Effector memory CD4-positive, alpha-beta T cell (primary cell): ENCODE results near the gene E4F1.

Source experiments
- DNase-seq, 3 donors: peaks; one replicate each; pipeline ENCODE4 v3.0.0-alpha.2; 2020
- H3K27ac ChIP-seq: 2 replicates; pipeline ENCODE4 v1.7.0; 2013; ENCODE audit warnings: mild to moderate bottlenecking, low read length, moderate library complexity; ENCODE audit not compliant: insufficient read depth, poor library complexity, severe bottlenecking
- H3K27me3 ChIP-seq: replicated peaks from 2 replicates; pipeline ENCODE4 v1.7.0; 2013; ENCODE audit warnings: mild to moderate bottlenecking, low read length; ENCODE audit not compliant: insufficient read depth, control insufficient read depth, poor library complexity, severe bottlenecking
- H3K36me3 ChIP-seq: 2 replicates; pipeline ENCODE4 v1.7.0; 2013; ENCODE audit warnings: mild to moderate bottlenecking, low read length, moderate library complexity; ENCODE audit not compliant: control insufficient read depth, insufficient read depth
- H3K4me1 ChIP-seq: 2 replicates; pipeline ENCODE4 v1.7.0; 2013; ENCODE audit warnings: low read length, mild to moderate bottlenecking; ENCODE audit not compliant: control insufficient read depth, insufficient read depth, poor library complexity, severe bottlenecking
- H3K4me3 ChIP-seq: 2 replicates; pipeline ENCODE4 v1.7.0; 2013; ENCODE audit warnings: low read length, low read depth, mild to moderate bottlenecking; ENCODE audit not compliant: insufficient read depth, poor library complexity, severe bottlenecking
- H3K9me3 ChIP-seq: 2 replicates; pipeline ENCODE4 v1.7.0; 2013; ENCODE audit warnings: mild to moderate bottlenecking, low read length, moderate library complexity; ENCODE audit not compliant: control insufficient read depth

E4F1 gene

GRCh38 chr16:2179576-2179975 is 43.8 kb upstream of the E4F1 start:
- Histone ChIP-seq H3K27ac (no peak overlapping the region), H3K27me3 (no peaks in the 10 kb centered on the region), H3K36me3 (peaks cover 23% of the 10 kb centered on the region), H3K9me3 (no peaks in the 10 kb centered on the region), H3K4me3 (no peak overlapping the region), H3K4me1 (no peaks in the 10 kb centered on the region)
- DNase-seq = no peak

- no peak for DNase-seq
- H3K4me1 ChIP-seq = no peaks in the 10 kb centered on the region
- H3K27ac ChIP-seq = no peak overlapping the region
- H3K27me3 ChIP-seq = no peaks in the 10 kb centered on the region
- no peak overlapping the region for H3K4me3 ChIP-seq
- H3K36me3 ChIP-seq = peaks cover 15% of the 10 kb centered on the region
- no peaks in the 10 kb centered on the region for H3K9me3 ChIP-seq
Observed at GRCh38 chr16:2180461-2180860, 42.9 kb upstream of the E4F1 start.

- DNase-seq = no peak
- H3K27me3 ChIP-seq = no peaks in the 10 kb centered on the region
- H3K27ac ChIP-seq = no peak overlapping the region
- H3K9me3 ChIP-seq = no peaks in the 10 kb centered on the region
- no peaks in the 10 kb centered on the region for H3K4me1 ChIP-seq
- H3K36me3 ChIP-seq = peaks cover 8% of the 10 kb centered on the region
- no peak overlapping the region for H3K4me3 ChIP-seq
Observed at GRCh38 chr16:2180962-2181923, 42.1 kb upstream of the E4F1 start.

- H3K27me3 ChIP-seq = no peaks in the 10 kb centered on the region
- no peak overlapping the region for H3K27ac ChIP-seq
- no peak overlapping the region for H3K4me3 ChIP-seq
- peaks cover 2% of the 10 kb centered on the region for H3K36me3 ChIP-seq
- H3K9me3 ChIP-seq = no peaks in the 10 kb centered on the region
- H3K4me1 ChIP-seq = no peaks in the 10 kb centered on the region
- DNase-seq = no peak
Observed at GRCh38 chr16:2181952-2182351, 41.4 kb upstream of the E4F1 start.

GRCh38 chr16:2183671-2184070 is 39.7 kb upstream of the E4F1 start:
- H3K9me3 ChIP-seq = no peaks in the 10 kb centered on the region
- H3K36me3 ChIP-seq = no peaks in the 10 kb centered on the region
- no peak for DNase-seq
- no peak overlapping the region for H3K27ac ChIP-seq
- no peak overlapping the region for H3K4me3 ChIP-seq
- no peaks in the 10 kb centered on the region for H3K27me3 ChIP-seq
- H3K4me1 ChIP-seq = no peaks in the 10 kb centered on the region

- Histone ChIP-seq H3K27ac (no peak overlapping the region), H3K4me1 (no peaks in the 10 kb centered on the region), H3K9me3 (no peaks in the 10 kb centered on the region), H3K4me3 (no peak overlapping the region), H3K27me3 (no peaks in the 10 kb centered on the region), H3K36me3 (no peaks in the 10 kb centered on the region)
- no peak for DNase-seq
Observed at GRCh38 chr16:2184346-2184745, 39.0 kb upstream of the E4F1 start.

- Histone ChIP-seq H3K4me3 (no peak overlapping the region), H3K4me1 (no peaks in the 10 kb centered on the region), H3K27me3 (no peaks in the 10 kb centered on the region)
Observed at GRCh38 chr16:2184962-2185361, 38.4 kb upstream of the E4F1 start.

GRCh38 chr16:2186064-2186463 is 37.3 kb upstream of the E4F1 start:
- Histone ChIP-seq H3K4me1 (no peaks in the 10 kb centered on the region), H3K4me3 (no peak overlapping the region), H3K27me3 (no peaks in the 10 kb centered on the region), H3K27ac (no peak overlapping the region), H3K9me3 (no peaks in the 10 kb centered on the region), H3K36me3 (no peaks in the 10 kb centered on the region)
- DNase-seq = no peak

More at GRCh38 chr16:2184962-2185361, 38.4 kb upstream of the E4F1 start:
- DNase-seq = no peak
- Histone ChIP-seq H3K9me3 (no peaks in the 10 kb centered on the region), H3K27ac (no peak overlapping the region), H3K36me3 (no peaks in the 10 kb centered on the region)

- no peak overlapping the region for H3K4me3 ChIP-seq
- H3K9me3 ChIP-seq = no peaks in the 10 kb centered on the region
- H3K4me1 ChIP-seq = no peaks in the 10 kb centered on the region
- H3K36me3 ChIP-seq = no peaks in the 10 kb centered on the region
- H3K27ac ChIP-seq = no peak overlapping the region
- DNase-seq = no peak
- no peaks in the 10 kb centered on the region for H3K27me3 ChIP-seq
Observed at GRCh38 chr16:2186505-2186904, 36.9 kb upstream of the E4F1 start.

- Histone ChIP-seq H3K36me3 (no peaks in the 10 kb centered on the region), H3K4me1 (no peaks in the 10 kb centered on the region)
Observed at GRCh38 chr16:2187212-2187611, 36.2 kb upstream of the E4F1 start.

More at GRCh38 chr16:2187212-2187611, 36.2 kb upstream of the E4F1 start:
- no peaks in the 10 kb centered on the region for H3K9me3 ChIP-seq
- DNase-seq = no peak
- H3K27ac ChIP-seq = no peak overlapping the region
- no peak overlapping the region for H3K4me3 ChIP-seq
- no peaks in the 10 kb centered on the region for H3K27me3 ChIP-seq
